Measurements from ENCODE around the gene DOCK3.
"Not testable (repeated sequence)": the region's sequence is repeated elsewhere in the genome, so short reads cannot be mapped to it uniquely, and the experiment has no call there.

The DOCK3 gene

DNA sequence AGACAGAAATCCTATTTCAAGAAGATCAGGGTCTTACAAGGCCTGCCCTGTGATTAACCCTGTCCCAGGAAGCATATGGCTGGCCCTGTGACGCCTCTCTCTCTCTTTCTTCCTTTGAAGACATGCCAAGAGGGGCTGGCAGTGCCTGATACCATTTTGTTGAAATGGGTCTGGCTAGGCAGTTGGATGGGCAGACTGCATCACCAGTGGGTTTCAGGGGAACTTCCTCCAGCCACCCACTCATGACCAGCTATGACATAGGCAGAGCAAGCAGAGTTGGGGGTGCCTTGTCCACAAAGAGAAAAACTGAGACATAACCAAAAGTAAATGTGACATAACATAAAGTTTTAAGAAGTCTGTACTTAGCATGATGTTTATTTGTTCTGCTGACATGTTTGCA is 679.0 kb downstream of the DOCK3 start:
- no peak for ATAC-seq
- H3K4me3 Mint-ChIP-seq = no peak overlapping the region
- no peaks in the 10 kb centered on the region for H3K27me3 Mint-ChIP-seq
- DNase-seq = no peak
- no peaks in the 10 kb centered on the region for H3K9me3 Mint-ChIP-seq
- peak overlapping the region; percentile 13 for H3K27ac Mint-ChIP-seq
- no peaks in the 10 kb centered on the region for H3K36me3 Mint-ChIP-seq (ENCODE audit: low read depth)
- peaks cover 4% of the 10 kb centered on the region for H3K4me1 Mint-ChIP-seq

DNA sequence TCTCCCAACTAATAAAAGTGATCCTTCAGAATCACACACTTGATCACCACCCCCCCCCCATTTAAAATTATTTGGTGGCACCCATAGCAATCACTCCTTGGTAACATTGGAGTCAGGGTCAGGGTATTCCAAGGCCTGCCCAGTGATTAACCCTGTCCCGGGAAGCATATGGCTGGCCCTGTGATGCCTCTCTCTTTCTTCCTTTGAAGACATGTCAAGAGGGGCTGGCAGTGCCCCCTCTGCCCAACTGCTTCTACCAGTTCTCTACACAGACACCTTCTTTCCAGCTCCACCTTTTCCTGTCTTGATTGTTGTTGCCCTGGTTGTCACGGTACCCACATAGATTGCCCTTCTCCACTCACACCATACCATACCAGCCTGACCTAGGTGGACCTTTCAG is 679.4 kb downstream of the DOCK3 start:
- Mint-ChIP-seq H3K27me3 (no peaks in the 10 kb centered on the region), H3K4me3 (no peak overlapping the region), H3K9me3 (no peaks in the 10 kb centered on the region), H3K4me1 (peaks cover 4% of the 10 kb centered on the region), H3K36me3 (ENCODE audit: low read depth) (no peaks in the 10 kb centered on the region), H3K27ac (no peak overlapping the region)
- DNase-seq (no peak), ATAC-seq (no peak)

DNA sequence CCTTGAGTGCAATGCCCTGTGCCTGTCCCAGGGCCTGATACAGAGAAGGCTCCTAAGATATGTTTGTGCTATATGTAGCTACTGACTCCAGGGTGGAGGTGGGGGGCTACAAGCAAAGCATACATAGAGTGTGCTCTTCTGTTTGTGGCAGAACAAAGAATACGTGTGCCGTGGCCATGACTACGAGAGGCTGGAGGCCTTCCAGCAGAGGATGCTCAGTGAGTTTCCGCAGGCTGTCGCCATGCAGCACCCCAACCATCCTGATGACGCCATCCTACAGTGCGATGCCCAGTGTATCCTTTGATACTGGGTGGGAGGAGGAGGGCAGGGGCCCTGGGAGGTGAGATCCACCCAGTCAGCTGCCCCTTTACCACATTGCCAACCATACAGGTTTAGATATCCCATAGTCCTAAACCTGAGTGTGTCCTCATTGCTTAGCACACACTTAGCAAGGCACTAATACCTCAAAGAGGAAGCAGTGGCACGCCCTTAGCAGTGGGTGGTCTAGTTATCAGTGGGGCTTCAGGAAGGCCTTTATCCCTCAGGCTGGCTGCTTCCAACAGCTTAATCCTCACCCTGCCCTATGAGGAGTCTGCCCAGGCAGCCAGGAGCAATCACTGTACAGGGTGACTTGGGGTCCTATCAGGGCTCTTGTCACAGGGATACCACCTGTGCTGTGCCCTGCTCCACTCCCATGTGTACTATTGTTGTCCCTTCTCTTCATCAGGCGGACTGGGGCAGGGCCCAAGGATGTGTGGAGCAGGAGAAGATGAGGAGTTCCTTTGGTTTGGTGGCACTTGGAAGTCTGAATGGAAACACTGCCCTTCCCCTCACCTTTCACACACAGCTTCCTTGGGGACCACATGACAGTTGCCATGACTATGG is 680.2 kb downstream of the DOCK3 start:
- H3K4me1 Mint-ChIP-seq = peaks cover 4% of the 10 kb centered on the region
- no peaks in the 10 kb centered on the region for H3K36me3 Mint-ChIP-seq (ENCODE audit: low read depth)
- no peak for ATAC-seq
- H3K27ac Mint-ChIP-seq = no peak overlapping the region
- no peak overlapping the region for H3K4me3 Mint-ChIP-seq
- no peaks in the 10 kb centered on the region for H3K27me3 Mint-ChIP-seq
- no peaks in the 10 kb centered on the region for H3K9me3 Mint-ChIP-seq
- DNase-seq = no peak

DNA sequence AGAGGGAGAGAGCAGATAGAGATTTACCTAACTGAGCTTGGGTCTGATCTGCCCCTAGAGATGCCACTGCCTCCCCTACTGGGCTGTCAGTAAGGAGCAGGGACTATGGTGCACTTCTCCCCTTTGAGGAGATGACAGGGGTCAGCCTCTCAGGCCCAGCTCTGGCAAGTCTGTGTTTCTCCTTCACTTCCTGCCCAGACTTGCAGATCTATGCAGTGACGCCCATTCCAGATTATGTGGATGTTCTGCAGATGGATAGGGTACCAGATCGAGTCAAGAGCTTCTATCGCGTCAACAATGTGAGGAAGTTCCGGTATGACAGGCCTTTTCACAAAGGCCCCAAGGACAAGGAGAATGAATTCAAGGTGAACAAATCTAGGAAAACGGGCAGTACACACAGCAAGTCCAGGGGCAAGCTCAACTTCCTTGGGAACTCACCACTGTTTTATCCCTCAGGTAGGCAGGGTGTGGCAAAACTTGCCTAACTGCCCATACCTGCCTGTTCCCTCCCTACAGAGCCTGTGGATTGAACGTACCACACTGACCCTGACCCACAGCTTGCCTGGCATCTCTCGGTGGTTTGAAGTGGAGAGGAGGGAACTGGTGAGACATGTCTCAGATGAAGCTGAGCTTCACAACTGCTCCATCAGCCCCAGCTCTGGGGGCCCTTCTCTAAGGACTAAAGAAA is 681.3 kb downstream of the DOCK3 start:
- DNase-seq (no peak), ATAC-seq (no peak)
- Mint-ChIP-seq H3K9me3 (no peaks in the 10 kb centered on the region), H3K4me1 (peaks cover 4% of the 10 kb centered on the region), H3K27ac (no peak overlapping the region), H3K4me3 (no peak overlapping the region), H3K27me3 (no peaks in the 10 kb centered on the region), H3K36me3 (ENCODE audit: low read depth) (no peaks in the 10 kb centered on the region)

DNA sequence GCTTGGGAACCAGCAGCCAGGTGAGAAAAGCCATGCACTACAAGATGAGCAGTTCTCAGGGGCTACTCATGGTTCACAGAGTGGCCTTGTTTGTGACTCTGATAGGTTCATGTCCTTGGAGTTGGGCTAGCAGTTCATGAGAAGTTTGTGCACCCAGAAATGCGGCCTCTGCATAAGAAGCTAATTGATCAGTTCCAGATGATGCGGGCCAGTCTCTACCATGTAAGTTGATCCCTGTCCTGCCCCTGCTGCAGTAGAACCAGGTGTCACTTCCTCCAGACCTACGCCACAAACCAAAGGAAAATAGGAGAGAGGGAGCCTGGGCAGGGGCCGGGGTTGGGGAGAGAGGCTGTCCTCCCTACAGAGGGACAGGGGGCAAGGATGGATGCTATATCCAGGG is 683.1 kb downstream of the DOCK3 start:
- ATAC-seq (no peak), DNase-seq (no peak)
- Mint-ChIP-seq H3K27me3 (no peaks in the 10 kb centered on the region), H3K4me1 (peaks cover 4% of the 10 kb centered on the region), H3K27ac (no peak overlapping the region), H3K4me3 (no peak overlapping the region), H3K9me3 (no peaks in the 10 kb centered on the region), H3K36me3 (ENCODE audit: low read depth) (peaks cover 2% of the 10 kb centered on the region)

DNA sequence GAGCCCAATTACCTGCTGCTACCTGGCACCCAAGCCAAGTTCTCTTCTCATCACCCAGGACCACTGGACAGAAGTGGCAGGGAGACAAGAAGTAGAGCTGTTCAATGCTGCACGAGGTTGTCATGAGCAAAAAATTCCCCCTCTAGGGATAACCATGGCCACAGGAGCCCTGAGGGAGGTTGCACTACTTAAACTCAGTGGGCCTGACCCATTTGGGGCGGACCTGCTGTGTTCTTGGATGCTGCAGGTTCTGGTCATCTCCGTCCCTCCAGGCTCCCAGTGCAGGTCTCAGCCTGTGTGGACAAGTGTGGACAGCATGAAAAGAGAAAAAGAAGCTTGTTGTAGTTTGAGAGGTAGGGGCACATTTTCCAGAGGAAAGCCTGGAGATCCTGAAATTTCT is 684.3 kb downstream of the DOCK3 start:
- H3K27me3 Mint-ChIP-seq = no peaks in the 10 kb centered on the region
- no peaks in the 10 kb centered on the region for H3K4me1 Mint-ChIP-seq
- peaks cover 4% of the 10 kb centered on the region for H3K36me3 Mint-ChIP-seq (ENCODE audit: low read depth)
- DNase-seq (no peak), ATAC-seq (no peak)
- H3K4me3 Mint-ChIP-seq = no peak overlapping the region
- no peak overlapping the region for H3K27ac Mint-ChIP-seq
- no peaks in the 10 kb centered on the region for H3K9me3 Mint-ChIP-seq

DNA sequence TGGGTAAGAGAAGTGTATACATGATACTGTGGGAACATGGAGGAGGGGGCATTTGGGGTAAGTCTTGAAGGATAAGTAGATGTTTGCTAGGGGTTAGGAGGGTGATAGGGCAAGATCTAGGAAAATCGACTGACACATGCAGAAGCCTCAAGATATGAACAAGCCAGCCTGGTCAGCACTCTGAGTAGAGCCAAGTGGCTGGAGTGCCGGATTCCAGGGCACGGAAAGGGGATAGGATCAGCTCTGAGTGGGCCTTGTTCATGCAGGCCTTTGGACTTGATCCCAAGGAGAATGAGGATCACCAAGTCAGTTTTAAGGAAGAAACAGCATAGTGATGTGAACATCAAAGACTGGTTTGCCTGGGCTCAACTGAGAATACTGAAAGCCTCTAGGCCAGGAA is 686.1 kb downstream of the DOCK3 start:
- H3K9me3 Mint-ChIP-seq = no peaks in the 10 kb centered on the region
- DNase-seq = no peak
- H3K4me1 Mint-ChIP-seq = no peaks in the 10 kb centered on the region
- H3K4me3 Mint-ChIP-seq = no peak overlapping the region
- no peaks in the 10 kb centered on the region for H3K27me3 Mint-ChIP-seq
- no peak overlapping the region for H3K27ac Mint-ChIP-seq
- ATAC-seq = no peak
- H3K36me3 Mint-ChIP-seq (ENCODE audit: low read depth) = peaks cover 4% of the 10 kb centered on the region

DNA sequence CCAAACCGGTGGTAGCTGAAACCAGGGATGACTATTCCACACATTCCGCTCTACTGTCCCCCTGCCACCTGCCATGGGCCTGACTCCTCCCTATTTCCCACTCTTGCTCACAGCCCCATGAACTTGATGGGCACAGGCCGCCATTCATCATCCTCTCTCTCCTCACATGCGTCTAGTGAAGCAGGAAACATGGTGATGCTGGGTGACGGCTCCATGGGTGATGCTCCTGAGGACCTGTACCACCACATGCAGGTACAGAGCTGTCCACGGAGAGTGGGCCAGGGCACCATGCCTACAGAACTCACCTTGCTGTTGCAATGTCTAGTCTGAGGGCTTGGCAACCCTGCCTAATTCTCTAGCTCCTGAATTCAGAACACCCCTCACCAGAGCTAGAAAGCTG is 687.0 kb downstream of the DOCK3 start:
- no peak for DNase-seq
- H3K9me3 Mint-ChIP-seq = no peaks in the 10 kb centered on the region
- no peak for ATAC-seq
- peaks cover 4% of the 10 kb centered on the region for H3K36me3 Mint-ChIP-seq (ENCODE audit: low read depth)
- no peak overlapping the region for H3K27ac Mint-ChIP-seq
- no peaks in the 10 kb centered on the region for H3K27me3 Mint-ChIP-seq
- H3K4me3 Mint-ChIP-seq = no peak overlapping the region
- H3K4me1 Mint-ChIP-seq = no peaks in the 10 kb centered on the region

DNA sequence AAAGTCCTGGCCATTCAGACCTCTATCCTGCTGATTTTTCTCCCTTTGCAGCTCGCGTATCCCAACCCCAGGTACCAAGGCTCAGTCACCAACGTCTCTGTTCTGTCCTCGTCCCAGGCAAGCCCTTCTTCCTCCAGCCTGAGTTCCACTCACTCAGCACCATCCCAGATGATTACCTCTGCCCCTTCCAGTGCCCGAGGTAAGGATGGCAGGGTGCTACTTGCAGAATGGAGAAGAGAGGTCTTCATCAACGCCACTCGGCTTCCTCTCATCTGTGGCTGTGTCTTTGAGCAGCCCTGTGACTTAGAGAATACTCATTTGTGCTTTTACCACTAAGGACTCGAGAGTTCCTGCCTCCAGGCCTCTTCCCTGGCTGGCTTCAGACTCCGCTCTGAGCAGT is 687.7 kb downstream of the DOCK3 start:
- H3K4me1 Mint-ChIP-seq = no peaks in the 10 kb centered on the region
- no peak for DNase-seq
- peak; percentile 20 for ATAC-seq
- H3K36me3 Mint-ChIP-seq (ENCODE audit: low read depth) = peaks cover 4% of the 10 kb centered on the region
- H3K27me3 Mint-ChIP-seq = no peaks in the 10 kb centered on the region
- no peaks in the 10 kb centered on the region for H3K9me3 Mint-ChIP-seq
- no peak overlapping the region for H3K27ac Mint-ChIP-seq
- H3K4me3 Mint-ChIP-seq = no peak overlapping the region

DNA sequence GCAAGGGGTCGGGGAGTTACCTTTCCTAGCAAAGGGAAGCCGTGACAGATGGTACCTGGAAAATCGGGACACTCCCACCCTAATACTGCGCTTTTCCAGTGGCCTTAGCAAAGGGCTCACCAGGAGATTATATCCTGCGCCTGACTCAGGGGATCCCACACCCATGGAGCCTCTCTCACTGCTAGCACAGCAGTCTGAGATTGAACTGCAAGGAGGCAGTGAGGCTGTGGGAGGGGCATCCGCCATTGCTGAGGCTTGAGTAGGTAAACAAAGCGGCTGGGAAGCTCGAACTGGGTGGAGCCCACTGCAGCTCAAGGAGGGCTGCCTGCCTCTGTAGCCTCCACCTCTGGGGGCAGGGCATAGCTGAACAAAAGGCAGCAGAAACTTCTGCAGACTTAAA is 693.5 kb downstream of the DOCK3 start:
- H3K4me1 Mint-ChIP-seq; H3K27me3 Mint-ChIP-seq; H3K4me3 Mint-ChIP-seq; H3K36me3 Mint-ChIP-seq (ENCODE audit: low read depth); ATAC-seq; H3K27ac Mint-ChIP-seq; H3K9me3 Mint-ChIP-seq; DNase-seq: not testable (repeated sequence)

DNA sequence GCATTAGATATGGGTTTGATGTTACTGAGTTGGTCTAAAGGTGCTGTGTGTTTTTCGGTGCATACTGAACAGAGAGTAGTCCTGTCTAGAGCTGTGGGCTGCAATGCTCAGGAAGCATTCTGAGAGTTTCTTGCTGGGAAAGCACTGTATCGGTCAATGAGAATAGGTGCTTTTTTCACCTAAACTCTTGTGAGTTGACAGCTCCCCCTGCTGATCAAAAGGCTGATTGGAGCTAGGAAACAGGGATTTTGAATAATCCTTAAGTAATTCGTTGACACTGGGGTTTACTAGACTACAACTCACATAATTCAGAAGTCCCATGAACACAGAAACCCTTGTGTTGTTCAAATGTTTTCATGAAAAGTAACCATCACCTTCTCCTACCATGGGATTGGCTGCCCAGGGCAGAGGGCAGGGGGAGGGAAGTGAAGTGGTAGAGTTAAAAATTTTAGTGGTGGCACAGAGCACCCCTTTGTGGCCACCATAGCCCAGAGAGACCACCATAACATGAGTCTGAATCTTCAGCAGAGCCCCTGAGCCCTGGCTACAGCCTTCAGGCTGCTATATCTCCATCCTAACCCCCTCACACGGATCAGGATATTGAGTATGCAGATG is 697.3 kb downstream of the DOCK3 start:
- Mint-ChIP-seq H3K27ac (no peak overlapping the region), H3K36me3 (ENCODE audit: low read depth) (no peaks in the 10 kb centered on the region), H3K9me3 (no peaks in the 10 kb centered on the region), H3K4me3 (no peak overlapping the region), H3K4me1 (no peaks in the 10 kb centered on the region), H3K27me3 (no peaks in the 10 kb centered on the region)
- no peak for ATAC-seq
- DNase-seq = peak; percentile 53

DNA sequence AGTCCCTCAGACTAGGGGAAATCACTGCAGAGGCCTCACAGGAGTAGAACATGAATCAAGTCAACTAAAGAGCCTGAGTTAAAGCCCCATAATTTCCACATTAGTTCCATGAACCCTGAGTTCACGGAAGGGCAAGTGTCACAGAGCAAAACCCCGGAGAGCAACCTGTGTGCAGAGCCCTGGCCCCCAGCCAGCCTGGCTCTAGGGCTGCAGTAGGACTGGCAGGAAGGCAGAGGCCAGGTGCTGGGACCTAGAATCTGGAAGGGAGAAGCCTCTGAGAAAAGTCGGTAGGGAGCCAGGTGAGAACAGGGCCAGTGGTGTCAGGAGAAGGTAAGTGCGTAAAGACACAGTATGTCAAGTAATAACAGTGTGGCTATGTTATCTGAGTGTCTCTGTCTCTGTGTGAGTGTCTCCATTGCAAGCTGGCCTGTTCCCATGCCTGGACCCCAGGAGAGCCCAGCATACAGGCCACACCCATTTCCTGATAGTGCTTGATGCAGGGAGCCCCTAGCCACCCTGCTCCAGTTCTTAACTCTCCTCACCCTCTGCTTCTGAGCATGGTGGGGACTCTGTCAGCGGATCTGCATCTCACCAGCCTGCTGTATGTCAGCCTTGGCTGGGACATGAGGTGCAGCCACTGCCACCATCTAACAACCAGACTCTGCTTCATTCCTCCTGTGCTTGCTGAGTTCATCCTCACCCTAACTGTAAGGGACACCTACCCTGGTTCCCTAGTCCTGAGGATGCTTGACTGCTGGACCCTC is 699.1 kb downstream of the DOCK3 start:
- H3K27ac Mint-ChIP-seq = no peak overlapping the region
- no peak overlapping the region for H3K4me3 Mint-ChIP-seq
- H3K36me3 Mint-ChIP-seq (ENCODE audit: low read depth) = no peaks in the 10 kb centered on the region
- H3K27me3 Mint-ChIP-seq = no peaks in the 10 kb centered on the region
- no peaks in the 10 kb centered on the region for H3K9me3 Mint-ChIP-seq
- DNase-seq = no peak
- no peak for ATAC-seq
- no peaks in the 10 kb centered on the region for H3K4me1 Mint-ChIP-seq

DNA sequence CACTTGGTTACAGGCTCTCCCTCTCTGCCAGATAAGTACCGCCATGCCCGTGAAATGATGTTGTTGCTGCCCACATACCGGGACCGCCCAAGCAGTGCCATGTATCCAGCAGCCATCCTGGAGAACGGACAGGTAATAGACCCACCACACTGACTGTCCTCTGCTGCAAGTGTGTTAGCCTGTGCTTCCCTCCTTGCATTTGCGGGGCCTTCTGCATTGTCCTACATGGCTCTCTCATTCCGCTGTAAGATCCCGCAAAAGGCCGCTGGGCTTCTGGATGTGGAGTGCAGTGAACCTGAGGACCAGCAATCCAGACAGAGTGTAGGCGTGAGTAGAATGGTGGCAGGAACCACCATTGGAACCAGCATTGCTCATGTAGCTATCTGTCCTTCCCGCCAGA is 699.7 kb downstream of the DOCK3 start:
- H3K36me3 Mint-ChIP-seq (ENCODE audit: low read depth) = no peaks in the 10 kb centered on the region
- H3K27me3 Mint-ChIP-seq = no peaks in the 10 kb centered on the region
- no peak for DNase-seq
- no peaks in the 10 kb centered on the region for H3K9me3 Mint-ChIP-seq
- H3K4me1 Mint-ChIP-seq = peaks cover 3% of the 10 kb centered on the region
- no peak overlapping the region for H3K27ac Mint-ChIP-seq
- no peak for ATAC-seq
- no peak overlapping the region for H3K4me3 Mint-ChIP-seq

DNA sequence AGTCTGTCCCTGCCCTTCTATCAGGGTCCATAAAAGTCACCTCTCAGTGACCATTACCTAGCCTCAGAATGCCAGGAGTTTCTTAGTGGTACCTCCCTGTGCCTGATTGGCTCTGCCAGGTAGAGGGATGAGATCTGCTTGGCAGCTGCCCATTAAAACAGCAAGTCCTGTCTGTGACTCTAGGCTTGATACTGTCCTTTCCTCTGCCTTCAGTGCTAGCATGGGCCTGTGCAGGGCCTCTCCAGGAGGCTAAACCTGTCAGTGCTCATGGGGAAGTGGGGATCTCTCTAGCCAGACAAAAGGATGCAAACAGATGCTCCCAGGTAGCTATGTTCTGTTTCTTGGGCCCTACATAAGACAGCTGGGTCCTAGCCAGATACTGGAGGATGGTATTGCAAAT is 700.4 kb downstream of the DOCK3 start:
- DNase-seq (no peak), ATAC-seq (no peak)
- Mint-ChIP-seq H3K4me1 (peaks cover 3% of the 10 kb centered on the region), H3K27me3 (no peaks in the 10 kb centered on the region), H3K36me3 (ENCODE audit: low read depth) (no peaks in the 10 kb centered on the region), H3K4me3 (no peak overlapping the region), H3K9me3 (no peaks in the 10 kb centered on the region), H3K27ac (no peak overlapping the region)

Measured in activated naive CD8-positive, alpha-beta T cell treated with anti-CD3 and anti-CD28 coated beads, Interleukin-2, amount 50 U/mL, for 24 hours (primary cell).